Esophagus squamous epithelium (tissue), 5 donors: ENCODE measurements around the gene RPL28. TPM values are rescaled to one million over a fixed set of nuclear protein-coding genes. Genes with fewer than 3 reads are reported as not detected.
"Not testable (repeated sequence)": the region's sequence is repeated elsewhere in the genome, so short reads cannot be mapped to it uniquely, and the experiment has no call there.

Experiments used
- DNase-seq: peaks from one replicate; lab custom pipeline; 2025; lab: John Stamatoyannopoulos, UW
- H3K27ac ChIP-seq, 4 donors: fragments of 200-600 bp; sonication (generic); one replicate each; pipeline ENCODE4 v1.5.1; 2016 to 2019; ENCODE audit warnings: mild to moderate bottlenecking in 1 of 4
- H3K27me3 ChIP-seq, 4 donors: fragments of 200-600 bp; sonication (generic); 1 replicate in 3 of 4; 2 replicates in 1 of 4; pipeline versions ENCODE4 v1.5.1 to v1.6.0; 2017 to 2021; ENCODE audit warnings: antibody characterized with exemption in 1 of 4
- H3K36me3 ChIP-seq, 3 donors: fragments of 200-600 bp; sonication (generic); one replicate each; pipeline ENCODE4 v1.5.1; 2016 to 2019
- H3K4me1 ChIP-seq, 3 donors: fragments of 200-600 bp; sonication (generic); one replicate each; pipeline ENCODE4 v1.5.1; 2017 to 2019
- H3K4me3 ChIP-seq, 4 donors: fragments of 200-600 bp; sonication (generic); 1 replicate in 3 of 4; 2 replicates in 1 of 4; pipeline ENCODE4 v1.5.1; 2016 to 2019; ENCODE audit warnings: mild to moderate bottlenecking in 2 of 4, moderate library complexity in 1 of 4
- H3K9me3 ChIP-seq, 3 donors: fragments of 200-600 bp; sonication (generic); one replicate each; pipeline ENCODE4 v1.5.1; 2016 to 2019
- CTCF ChIP-seq, 6 experiments: fragments of 450-650 bp in 4 of 6; fragments of 200-600 bp in 2 of 6; sonication (generic) in 2 of 6; IDR thresholded peaks; one replicate each; pipeline ENCODE4 v1.5.1; 2016 to 2019; ENCODE audit warnings: antibody characterized with exemption in 6 of 6, mild to moderate bottlenecking in 4 of 6, moderate library complexity in 4 of 6
- POLR2A ChIP-seq, 4 donors: fragments of 450-650 bp; IDR thresholded peaks; one replicate each; pipeline ENCODE4 v1.6.1; 2017; ENCODE audit warnings: antibody characterized with exemption in 4 of 4, mild to moderate bottlenecking in 4 of 4, moderate library complexity in 3 of 4
- WGBS, 2 donors: methylation state at CpG; one replicate each; pipeline ENCODE4 v1.1.5; 2018; 5-methylcytosine and 5-hydroxymethylcytosine counted together
- intact Hi-C: fragments of 100-400 bp; cut with DNase I; formaldehyde crosslinking; loops from one replicate; pipeline ENCODE4 v1.15.0; 2022
- total RNA-seq, 4 donors: library from RNA; depleted of rRNA; stranded (reverse); fragments of >200 nt; gene quantifications; one replicate each; pipeline ENCODE4 v1.1.0, GENCODE V29; 2016
- donor health status: DM: yes; HTN: yes; CAD: no.

The RPL28 gene
- total RNA-seq, 4 donors from 2014 or later, result 395 to 866 (median 753) TPM

DNA sequence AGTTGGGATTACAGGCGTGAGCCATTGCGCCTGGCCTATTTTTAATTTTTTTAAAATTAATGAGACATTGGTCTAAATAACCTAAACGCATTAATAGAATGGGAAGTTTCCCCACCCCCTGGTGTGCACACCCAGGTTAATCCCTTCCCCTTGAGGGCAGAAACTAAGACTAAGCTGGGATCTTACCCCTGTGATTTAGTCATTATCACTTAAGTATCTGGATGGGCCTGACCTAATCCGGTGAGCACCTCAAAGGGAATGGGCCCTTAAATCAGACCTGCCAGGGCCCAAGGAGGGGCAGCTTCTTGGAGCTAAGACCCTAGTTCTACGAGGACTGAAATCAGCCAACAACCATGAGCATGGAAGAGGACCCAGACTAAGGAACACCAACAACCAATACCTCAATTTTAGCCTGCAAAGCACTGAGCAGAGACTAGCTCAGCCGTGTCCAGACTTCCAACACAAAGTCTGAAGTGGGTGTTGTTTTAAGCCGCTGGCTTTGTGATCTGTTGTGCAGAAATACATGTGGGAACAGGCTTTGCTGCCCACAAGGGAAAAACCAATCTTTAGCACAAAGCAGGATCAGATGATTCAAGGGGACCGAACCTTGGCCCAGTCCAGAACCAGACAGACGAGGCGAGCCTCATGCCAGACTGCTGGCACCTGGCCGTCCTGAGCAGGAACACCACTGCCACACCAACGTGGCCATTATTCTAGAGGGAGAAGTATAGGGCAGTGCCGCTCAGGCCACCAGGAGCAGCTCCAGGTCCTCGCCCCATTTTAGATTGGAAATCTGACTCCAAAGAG, 14.8 kb downstream of the RPL28 start:
- no peaks in the 10 kb centered on the region for H3K27me3 ChIP-seq
- peaks cover 14 to 73% (median 28%) of the 10 kb centered on the region in 3 donors for H3K4me1 ChIP-seq
- H3K9me3 ChIP-seq, result no peaks in the 10 kb centered on the region
- H3K4me3 ChIP-seq, result no peak overlapping the region
- intact Hi-C loops, result no loop called here
- H3K36me3 ChIP-seq, result peaks cover 24 to 56% (median 26%) of the 10 kb centered on the region in 3 donors
- WGBS, 2 donors, result 34 to 64% methylated on average over 13 to 14 of the region's 14 CpGs
- no peak for DNase-seq
- peak overlapping the region; percentile 64 to 81 (median 68) for H3K27ac ChIP-seq
- TF ChIP-seq POLR2A (IDR thresholded peaks at IDR 0.05), result no peak
- TF ChIP-seq CTCF (IDR thresholded peaks at IDR 0.05), result no peak

DNA sequence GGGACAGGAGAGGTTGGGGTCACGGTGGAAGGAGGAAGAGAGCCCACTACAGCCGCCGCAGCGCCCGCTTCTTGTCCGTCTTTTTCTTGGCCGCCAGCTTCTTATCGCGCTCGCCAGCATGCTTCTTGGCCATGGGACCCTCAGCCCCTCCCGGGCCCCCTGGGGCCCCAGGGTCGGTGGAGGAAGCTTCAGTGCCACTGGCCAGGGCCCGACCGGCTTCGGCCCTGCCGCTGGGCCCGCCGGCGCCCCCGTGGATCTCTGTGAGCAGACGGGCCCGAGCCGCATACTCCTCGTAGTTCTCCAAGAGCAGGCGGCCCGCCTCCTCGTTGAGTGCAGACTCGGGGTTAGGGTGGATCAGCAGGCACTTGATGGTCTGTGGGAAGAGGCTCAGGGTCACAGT, 15.7 kb downstream of the RPL28 start:
- H3K27me3 ChIP-seq, DNase-seq, intact Hi-C loops, H3K9me3 ChIP-seq, H3K4me3 ChIP-seq: not testable (repeated sequence)
- Histone ChIP-seq H3K27ac (peak overlapping the region in 1 of 4 donors; percentile 81), H3K36me3 (peaks cover 24 to 63% (median 26%) of the 10 kb centered on the region in 3 donors), H3K4me1 (peaks cover 23 to 82% (median 38%) of the 10 kb centered on the region in 3 donors)
- no CpG with 5 or more reads among the region's 28 CpGs for WGBS, 2 donors

- TF ChIP-seq POLR2A (IDR thresholded peaks at IDR 0.05), result no peak
- TF ChIP-seq CTCF (IDR thresholded peaks at IDR 0.05), result no peak
- Histone ChIP-seq H3K4me3 (no peak overlapping the region), H3K4me1 (peaks cover 31 to 93% (median 43%) of the 10 kb centered on the region in 3 donors), H3K27ac (no peak overlapping the region), H3K9me3 (no peaks in the 10 kb centered on the region), H3K36me3 (peaks cover 24 to 63% (median 26%) of the 10 kb centered on the region in 3 donors), H3K27me3 (no peaks in the 10 kb centered on the region)
- intact Hi-C loops, result no loop called here
- WGBS, 2 donors, result 57 to 83% methylated on average over 1 to 2 of the region's 2 CpGs
- DNase-seq, result no peak
Observed at GRCh38 chr19:55402509-55402908, 16.8 kb downstream of the RPL28 start.

DNA sequence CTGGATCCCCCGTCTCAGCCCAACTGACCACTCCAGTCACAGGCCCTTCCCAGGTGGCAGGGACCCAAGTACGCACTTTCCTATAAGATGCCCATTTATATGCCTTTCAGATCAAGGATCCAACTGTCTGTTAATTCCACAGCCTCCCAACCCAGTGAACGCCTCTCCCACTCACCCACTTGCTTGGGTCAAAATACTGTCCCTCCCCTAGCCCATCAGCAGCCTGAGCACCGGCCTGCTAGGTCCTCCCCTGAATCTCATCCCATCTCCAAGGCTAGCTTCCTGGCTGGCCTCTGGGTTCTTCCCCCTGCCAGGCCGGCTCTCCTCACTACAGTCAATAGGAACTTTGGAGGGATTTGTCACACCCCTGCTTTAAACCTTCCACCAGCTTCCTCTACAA, 19.9 kb downstream of the RPL28 start:
- TF ChIP-seq POLR2A (IDR thresholded peaks at IDR 0.05) (no peak), CTCF (IDR thresholded peaks at IDR 0.05) (no peak)
- H3K9me3 ChIP-seq, result no peaks in the 10 kb centered on the region
- intact Hi-C loops, result no loop called here
- H3K4me1 ChIP-seq, result peaks cover 31 to 73% (median 34%) of the 10 kb centered on the region in 3 donors
- H3K27ac ChIP-seq, result no peak overlapping the region
- H3K27me3 ChIP-seq, result no peaks in the 10 kb centered on the region
- H3K36me3 ChIP-seq, result peaks cover 24 to 55% (median 26%) of the 10 kb centered on the region in 3 donors
- WGBS, 2 donors, result 77 to 93% methylated on average over 5 of the region's 5 CpGs
- H3K4me3 ChIP-seq, result no peak overlapping the region
- no peak for DNase-seq

DNA sequence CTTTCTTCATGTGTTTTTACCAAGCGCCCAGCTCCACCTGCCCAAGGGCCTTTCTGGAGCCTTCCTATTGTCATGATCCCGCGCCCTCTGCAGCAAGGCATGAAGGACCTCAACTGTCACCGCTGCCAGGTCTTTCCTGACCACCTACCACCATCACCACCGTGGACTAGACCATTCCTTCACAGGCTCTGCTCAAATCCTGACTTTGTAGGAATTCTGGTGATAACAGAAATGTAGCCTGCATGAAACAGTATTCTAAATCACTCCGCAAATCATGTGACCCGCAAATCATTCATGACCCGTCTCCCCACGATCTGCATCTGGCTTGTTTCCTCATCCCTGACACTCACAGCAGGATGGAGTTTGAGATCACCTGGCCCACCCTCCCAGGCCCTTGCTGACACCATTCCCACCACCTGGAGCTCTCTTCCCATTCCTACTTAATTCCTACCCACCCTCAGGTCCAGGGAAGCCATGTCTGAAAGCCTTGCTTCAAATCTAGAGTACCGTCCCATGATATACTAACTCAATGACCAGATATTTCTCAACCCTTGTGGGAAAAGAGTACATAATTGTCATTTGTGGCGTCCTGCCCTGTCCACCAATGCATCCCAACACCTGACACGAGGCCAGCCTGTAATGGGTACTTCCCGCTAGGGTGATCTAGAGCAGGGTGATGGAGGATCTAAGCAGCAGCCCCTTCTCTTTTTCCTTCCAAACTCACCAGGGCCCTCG, 20.5 kb downstream of the RPL28 start:
- Histone ChIP-seq H3K36me3 (peaks cover 24 to 49% (median 26%) of the 10 kb centered on the region in 3 donors), H3K4me3 (peak overlapping the region; percentile 85 to 100 (median 96)), H3K4me1 (peaks cover 30 to 67% (median 31%) of the 10 kb centered on the region in 3 donors), H3K27me3 (no peaks in the 10 kb centered on the region), H3K9me3 (no peaks in the 10 kb centered on the region), H3K27ac (peak overlapping the region in 2 of 4 donors; percentile 97 to 99)
- DNase-seq, result no peak
- TF ChIP-seq POLR2A (IDR thresholded peaks at IDR 0.05) (no peak), CTCF (IDR thresholded peaks at IDR 0.05) (no peak)
- WGBS, 2 donors, result 65 to 70% methylated on average over 14 of the region's 14 CpGs
- intact Hi-C loops, result no loop called here
